Activated CD4-positive, alpha-beta T cell treated with anti-CD3 and anti-CD28 coated beads for 4 hours (primary cell): ENCODE measurements around the gene RAB1A.
A peak's percentile ranks its signal among the peaks of the same experiment; 100 is the strongest.

Experiments
- DNase-seq, 2 donors: peaks; one replicate each; pipeline ENCODE4 v3.0.0-alpha.2; 2020

The RAB1A gene

DNA sequence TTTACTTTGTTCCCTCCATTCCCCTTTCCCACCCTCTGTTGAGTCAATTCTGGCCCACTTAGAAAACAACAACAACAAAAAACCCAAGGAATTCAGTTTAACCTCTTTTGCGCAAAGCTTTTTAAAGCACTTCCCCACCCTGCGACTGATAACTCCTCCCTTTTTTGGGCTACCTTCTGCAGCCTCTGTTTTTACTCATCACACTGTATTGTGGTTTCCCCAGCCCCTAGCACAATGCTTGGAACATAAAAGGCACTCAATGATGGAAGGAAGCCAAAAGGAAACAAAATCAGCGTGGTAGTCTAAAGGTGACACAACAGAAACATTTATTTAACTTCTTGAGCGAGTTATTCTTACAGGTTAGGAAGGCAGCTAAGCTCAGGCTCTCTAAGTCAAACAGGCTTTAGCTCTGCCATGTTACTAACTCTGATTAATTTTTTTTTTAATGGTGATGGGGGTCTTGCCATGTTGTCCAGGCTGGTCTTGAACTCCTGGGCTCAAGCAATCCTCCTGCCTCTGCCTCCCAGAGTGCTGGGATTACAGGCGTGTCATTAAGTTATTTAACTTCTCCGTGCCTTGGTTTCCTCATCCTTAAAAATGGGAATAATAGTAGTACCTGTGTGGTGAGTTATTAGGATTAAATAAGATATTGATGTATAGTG, 72.4 kb downstream of the RAB1A start:
- peak; percentile 62 to 65 for DNase-seq

DNA sequence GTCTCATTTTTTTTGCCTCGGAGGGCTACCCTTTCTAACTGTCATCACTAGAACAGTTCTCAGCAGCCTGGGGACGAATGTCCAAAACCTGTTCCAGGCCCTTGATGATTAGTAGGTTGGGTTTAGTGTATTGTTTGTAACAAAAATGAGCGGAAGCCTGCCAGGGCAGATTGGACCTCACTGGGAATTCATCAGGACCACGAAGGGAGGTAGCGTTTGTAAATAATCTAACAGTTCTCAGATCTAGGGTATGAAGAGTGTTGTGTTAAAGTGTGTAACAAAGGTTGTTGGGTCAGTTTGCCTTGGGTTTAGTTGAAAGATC, 72.9 kb downstream of the RAB1A start:
- no peak for DNase-seq

DNA sequence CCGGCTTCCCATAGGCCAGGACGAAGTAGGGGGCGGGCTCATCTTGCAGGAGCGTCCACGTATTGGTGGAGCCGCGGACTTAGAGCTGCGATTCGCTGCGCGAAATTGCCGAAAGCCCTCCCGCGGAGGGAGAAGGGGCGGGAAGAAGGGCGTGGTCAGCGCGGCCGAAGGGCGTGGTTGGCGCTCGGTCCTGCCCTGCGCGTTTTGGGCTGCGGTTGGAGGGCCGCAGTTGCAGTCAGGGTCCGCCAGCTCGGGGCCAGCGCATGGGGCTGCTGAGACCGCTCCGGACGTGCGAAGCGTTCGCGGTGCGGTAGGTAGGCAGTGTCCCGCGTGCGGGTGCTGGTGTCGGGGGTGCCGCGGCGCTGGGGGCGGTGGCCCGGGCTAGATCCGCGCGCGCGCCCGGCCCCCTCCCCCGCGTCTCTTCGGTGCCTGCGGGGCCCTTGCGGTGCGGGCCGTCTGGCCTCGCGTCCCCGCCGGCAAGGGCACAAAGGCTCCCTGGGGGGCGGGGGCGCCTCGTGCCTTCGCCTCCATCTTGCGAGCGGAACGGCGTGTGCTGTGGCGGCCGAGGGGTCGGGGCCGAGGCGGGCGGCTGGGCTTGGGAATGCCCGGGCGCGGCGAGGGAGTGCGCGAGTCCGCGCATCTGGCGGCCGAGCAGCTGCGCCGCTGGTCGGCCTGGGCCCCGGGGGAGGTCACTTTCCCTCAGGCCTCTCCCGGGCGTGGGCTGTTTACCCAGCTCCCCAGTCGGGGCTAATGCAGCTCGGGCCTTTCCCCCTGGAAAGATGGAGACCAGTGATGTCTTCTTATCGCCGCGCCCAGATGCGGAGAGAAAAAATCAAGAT, 73.5 kb downstream of the RAB1A start, which contains the start of gene CEP68:
Gene CEP68, plus strand, starts transcription at position 202 of the 839 bp plus-strand sequence. CDS start 13,029 bp downstream, outside the sequence.
- peak; percentile 96 for DNase-seq

DNA sequence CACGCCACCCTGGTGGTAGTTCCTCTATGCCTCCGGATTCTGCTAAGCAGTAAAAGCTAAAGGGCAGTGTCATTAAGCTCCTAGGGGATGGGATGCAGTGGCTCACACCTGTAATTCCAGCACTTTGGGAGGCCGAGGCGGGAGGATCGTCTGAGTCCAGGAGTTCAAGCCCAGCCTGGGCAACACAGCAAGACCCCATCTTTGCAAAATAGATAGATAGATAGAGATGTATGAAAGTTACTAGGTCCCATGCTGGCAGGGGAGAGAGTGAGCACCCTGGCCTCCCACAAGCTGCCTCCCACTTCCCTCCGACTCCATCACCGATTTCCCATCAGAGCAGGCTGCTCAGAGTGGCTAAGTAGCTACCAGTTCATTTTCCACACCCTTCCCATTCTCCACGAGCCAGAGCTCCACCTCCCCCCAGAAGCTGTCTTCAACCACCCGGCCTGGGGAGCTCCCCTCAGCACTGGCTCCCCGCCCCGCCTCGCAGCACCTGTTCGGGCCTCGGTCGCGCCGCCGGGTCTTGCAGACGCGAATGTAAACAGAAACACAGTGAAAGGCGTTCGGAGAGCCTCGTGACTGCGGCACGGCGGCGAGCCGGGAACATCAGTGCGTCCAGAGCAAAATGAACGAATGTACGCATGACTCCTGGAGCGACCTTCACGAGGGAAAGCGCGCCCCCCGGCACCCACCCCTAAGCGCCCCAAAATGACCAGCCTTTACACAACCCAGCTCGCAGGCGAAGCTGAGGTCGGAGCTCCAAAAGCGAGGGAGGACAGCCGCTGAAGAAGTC, 74.3 kb downstream of the RAB1A start:
- DNase-seq: peak in 1 of 2 donors; percentile 54

DNA sequence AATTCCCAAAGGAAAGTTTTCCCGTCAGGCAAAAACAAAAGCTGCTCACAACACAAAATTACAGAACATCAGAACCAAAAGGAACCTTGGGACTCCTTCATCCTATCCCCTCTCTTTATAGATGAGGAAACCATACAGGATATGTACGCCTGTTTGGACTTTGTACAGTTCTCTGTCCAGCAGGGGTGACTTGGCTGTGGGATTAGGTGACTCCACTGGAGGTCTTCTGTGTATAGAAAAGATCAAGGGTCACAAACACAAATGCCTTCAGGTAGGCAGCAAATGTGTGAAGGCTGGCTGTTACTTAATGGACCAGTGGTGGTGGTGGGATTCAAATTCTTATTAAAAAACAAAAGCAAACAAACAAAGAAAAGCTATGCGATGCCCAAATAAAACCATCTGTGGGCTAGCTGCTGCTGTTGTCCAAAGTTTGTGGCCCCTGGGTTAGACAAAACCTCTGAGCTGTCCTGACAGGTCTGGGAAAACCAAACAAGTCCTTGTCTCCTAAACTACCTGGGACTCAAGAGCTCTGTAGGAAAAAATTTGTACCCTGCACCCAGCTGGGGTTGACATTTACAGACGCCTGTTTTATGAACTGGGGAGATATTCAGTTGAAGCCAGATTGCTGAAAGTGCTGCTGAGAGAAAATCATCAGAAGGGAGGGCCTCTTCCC, 75.0 kb downstream of the RAB1A start:
- no peak for DNase-seq

DNA sequence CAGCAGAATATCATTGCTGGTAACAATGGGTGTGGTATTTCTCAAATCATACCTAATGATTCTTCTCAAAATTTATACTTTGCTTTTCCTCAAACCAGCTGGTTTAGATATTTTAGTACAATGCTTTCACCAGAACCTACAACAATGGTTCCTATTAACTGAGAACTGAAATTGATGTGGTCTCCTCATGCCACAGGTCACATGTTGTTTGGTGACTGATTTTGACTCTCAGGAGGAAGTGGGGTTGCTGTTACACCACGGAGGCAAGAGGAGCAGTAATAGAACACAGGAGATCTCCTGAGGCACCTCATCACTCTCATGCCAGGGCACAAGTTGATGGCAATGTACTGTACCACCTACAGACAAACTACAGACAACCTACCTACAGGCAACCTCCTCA, 76.7 kb downstream of the RAB1A start:
- DNase-seq: no peak

DNA sequence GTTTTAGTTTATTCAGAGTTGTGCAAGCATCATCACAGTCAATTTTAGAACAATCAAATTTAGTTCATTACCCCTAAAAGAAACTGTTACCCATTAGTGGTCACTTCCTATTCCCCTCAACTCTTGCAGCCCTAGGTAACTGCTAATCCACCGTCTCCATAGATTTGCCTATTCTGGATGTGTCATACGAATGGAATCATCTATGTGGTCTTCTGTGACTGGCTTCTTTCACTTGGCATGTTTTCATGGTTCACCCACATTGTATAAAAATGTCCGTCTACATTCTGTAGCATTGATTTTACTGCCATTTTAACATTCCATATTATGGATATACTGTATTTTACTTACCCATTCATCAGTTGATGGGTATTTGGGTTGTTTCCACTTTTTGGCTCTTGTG, 79.0 kb downstream of the RAB1A start:
- DNase-seq: no peak

DNA sequence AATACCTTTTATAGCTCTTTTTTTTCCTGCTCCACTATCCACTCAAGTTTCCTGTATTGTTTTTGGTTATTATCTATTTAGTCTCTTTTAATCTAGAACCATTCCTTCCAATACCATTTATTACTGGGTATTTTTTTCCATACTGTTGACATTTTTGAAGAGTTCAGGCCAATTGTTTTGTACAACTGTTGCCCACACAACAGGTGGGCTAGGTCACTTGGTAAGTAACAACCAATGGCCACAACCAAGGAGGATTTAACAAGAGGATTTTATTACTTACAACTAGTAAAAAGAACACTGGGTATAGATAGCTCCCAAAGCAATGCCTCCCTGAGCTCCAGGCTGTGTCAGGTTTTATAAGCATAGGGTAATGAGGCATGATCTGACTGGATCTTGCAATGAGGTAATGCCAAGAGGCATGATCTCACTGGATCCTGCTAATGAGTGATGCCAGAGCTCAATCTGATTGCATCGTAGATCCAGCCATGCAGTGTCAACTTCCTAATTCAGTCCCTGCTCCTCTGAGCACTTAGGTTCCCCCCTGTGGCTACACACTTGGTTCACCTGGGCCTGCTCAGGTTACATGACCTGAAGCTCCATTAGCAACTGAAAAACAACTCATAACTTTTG, 80.8 kb downstream of the RAB1A start:
- DNase-seq: no peak

DNA sequence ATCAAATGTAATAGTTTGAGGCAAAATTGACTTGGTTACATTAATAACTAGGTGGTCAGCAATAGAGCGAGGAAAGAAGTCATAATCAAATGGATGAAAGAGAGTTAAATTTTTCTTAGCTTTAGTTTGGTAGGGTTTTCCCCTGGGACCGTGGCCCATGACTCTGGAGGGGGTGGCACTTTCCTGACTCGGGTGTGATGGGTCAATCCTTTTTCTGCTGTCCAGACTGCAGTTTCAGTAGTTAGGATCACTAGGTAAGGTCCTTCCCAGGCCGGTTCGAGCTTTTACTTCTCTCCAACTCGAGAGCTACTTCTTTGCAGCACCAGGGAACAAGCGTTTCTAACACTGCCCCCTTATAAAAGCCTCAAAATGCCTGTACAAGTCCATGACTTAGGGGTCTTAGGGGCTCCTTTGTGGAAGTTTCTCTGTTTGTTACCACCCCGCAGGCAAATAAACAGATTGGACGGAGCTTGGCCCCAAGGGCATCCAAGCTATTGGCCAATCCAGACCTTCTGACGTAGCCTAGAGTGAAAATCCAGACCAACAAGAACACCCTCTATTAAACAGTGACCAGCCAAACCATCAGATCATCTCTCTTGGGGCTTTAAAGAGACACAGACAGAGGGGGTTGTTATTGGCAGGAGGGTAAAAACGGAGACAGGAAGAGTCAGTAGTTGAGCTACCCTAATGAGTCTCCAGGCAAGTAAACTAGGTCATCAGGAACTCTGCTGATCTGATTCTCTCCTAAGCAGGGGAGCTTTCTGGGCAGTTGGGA, 83.1 kb downstream of the RAB1A start:
- no peak for DNase-seq

DNA sequence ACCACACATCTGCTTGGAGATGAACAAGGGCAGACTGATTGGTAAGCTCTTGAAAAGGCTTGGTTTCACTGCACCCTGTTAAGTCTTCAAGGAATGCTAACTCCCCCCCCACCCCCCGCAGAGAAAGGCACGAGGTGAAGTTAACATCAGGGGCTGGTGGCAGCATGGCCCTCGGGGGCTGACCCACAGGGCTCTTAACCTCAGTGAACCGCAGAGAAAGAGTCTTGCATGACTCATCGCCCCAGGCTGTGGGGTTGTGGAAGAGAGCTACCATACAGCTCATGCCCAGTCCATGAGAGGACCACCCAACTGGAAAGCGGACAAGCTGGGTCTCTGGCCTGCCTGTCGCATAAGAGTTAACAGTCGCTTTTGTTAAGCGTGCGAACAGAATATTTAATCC, 84.3 kb downstream of the RAB1A start:
- no peak for DNase-seq

DNA sequence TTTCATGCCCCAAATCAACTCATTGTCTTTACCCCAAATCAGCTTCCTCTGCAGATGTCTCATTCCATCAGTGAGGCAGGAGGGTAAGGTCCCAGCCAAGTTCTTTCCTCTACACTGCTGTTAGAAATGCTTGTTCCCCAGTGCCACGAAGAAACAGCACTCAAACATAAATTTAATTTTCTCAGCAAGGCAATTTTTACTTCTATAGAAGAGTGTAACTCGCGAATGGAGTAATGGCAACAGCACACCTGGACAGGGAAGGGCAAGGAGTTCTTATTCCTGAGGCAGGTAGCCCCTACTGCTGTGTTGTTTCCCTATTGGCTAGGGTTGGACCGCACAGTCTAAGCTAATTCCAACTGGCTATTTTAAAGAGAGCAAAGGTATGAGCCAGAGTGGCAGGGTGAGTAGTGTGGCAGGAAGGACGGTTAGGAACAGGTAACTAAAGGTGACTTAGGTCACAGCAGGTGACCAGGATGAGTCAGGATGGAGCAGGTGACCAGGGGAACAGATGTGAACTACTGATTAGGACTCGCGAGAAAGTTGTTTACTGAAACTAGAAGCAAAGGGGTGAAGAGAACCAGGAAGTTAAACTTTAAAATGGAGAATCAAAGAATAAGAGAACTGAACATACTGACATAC, 85.7 kb downstream of the RAB1A start:
- no peak for DNase-seq

DNA sequence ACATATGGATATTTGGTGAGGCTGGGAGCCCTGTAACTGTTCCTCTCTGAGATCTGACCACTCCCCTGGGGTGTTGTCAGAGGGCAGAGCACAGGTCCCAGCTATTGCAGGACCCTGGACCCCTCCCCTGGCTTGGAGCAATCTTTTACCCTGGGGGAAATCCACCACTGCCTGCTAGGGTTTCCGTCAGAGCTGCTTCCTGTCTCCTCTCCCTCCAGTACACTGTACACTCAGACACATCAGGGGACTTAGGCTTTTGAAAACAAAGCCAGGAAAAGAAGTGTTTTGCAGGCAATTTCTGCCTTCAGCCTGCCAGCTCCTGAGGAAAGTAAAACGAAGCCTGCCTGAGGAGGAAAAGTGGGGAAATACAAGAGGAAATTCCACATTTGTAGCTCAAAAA, 86.9 kb downstream of the RAB1A start:
- no peak for DNase-seq

DNA sequence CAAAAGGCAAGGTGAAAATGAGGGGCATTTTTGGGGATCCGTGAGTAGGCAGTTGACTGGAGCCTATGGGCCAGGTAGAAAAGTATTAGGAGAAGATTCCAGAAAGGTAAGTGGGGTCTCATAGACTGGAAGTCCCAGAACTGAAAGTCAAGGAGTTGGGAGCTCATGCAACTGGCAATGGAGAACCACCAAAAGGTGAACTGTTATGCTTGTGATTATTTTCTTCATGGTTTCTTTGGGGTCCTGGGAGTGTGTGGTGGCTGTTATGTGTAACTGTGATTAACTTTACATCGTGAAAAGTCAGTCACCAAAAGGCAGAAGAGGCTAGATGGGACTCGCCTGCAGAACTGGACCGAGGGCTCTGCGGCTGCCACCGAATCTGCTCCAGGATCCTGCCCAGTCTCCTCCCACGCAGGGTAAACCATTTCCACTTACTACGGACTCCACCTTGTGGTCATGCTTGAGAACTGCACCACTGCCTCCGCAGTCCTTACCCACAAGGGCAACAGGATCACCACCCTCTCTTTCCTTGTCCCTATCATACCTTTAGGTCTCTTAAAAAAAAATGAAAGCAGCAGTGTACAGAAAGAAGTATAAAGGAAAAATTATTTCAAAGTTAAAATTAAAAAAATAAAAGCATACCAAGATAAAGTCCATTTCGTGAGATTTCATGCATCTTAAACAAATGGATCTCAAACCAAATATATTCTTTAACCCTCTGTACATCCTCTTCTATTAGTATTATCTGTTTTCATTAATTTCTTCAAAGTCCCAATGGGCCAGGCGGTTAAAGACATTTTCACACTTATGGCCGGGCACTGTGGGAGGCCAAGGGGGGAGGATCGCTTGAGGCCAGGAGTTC, 89.3 kb downstream of the RAB1A start:
- peak; percentile 66 to 78 for DNase-seq

DNA sequence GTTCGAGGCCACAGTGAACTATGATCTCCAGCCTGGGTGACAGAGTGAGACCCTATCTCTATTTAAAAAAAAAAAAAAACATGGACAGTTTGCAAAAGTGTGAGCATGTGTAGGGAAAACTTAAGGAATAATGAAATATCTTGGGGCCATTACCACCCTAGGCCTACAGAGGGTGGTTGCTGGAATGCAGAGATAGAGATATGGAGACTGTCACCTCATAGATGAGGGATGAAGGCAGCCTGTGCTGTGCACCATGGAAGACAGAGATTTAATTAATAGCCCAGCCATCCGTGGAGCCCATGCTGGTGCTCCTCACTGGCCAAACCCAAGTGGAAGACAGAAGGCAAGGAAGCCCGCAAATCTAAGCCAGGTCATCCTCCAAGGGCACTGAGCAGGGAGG, 90.3 kb downstream of the RAB1A start:
- no peak for DNase-seq

DNA sequence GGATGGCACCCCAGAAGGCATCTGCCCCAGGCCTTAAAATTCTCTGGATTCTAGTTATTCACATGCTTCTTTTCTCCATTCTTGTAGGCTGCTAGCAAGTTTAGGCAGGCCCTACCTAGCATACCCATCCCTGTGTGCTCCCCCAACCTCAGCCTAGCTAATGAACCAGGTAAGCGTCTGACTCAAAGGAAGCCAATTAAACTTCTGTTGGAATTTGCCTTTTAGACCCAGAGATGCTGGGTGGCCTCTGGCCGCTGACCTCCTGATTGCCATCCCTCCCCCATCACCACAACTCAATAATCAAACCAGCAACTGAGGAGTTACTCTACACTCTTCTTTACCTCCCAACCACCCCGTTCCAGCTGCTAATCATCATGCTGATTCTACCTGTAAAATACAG, 92.7 kb downstream of the RAB1A start:
- DNase-seq: no peak
